Glomerular visceral epithelial cell (primary cell): ENCODE results near the gene ETNK2.

Source experiments
- DNase-seq: peaks from one replicate; pipeline ENCODE4 v3.0.0-alpha.2; 2016; ENCODE audit errors: extremely low spot score

The ETNK2 gene

GRCh38 chr1:204147406-204148383 lies 4.1 kb downstream of the ETNK2 start:
- DNase-seq: no peak

- no peak for DNase-seq
These were observed 4.9 kb downstream of the ETNK2 start for GRCh38 chr1:204146965-204147364.

GRCh38 chr1:204146309-204146708 lies 5.5 kb downstream of the ETNK2 start:
- DNase-seq: no peak

- no peak for DNase-seq
These were observed 6.8 kb downstream of the ETNK2 start for GRCh38 chr1:204145033-204145504.

- no peak for DNase-seq
These were observed 8.4 kb downstream of the ETNK2 start for GRCh38 chr1:204143276-204144041.

- DNase-seq: no peak
These were observed 9.5 kb downstream of the ETNK2 start for GRCh38 chr1:204142032-204142974.

GRCh38 chr1:204141131-204141530 lies 10.7 kb downstream of the ETNK2 start:
- no peak for DNase-seq

GRCh38 chr1:204139952-204140351 lies 11.9 kb downstream of the ETNK2 start:
- no peak for DNase-seq

GRCh38 chr1:204139088-204139487 lies 12.8 kb downstream of the ETNK2 start:
- no peak for DNase-seq

- no peak for DNase-seq
These were observed 15.0 kb downstream of the ETNK2 start for GRCh38 chr1:204136814-204137213.

GRCh38 chr1:204134103-204134502 lies 17.7 kb downstream of the ETNK2 start:
- no peak for DNase-seq

- DNase-seq: no peak
These were observed 19.1 kb downstream of the ETNK2 start for GRCh38 chr1:204132718-204133117.

- DNase-seq: no peak
These were observed 19.9 kb downstream of the ETNK2 start for GRCh38 chr1:204131978-204132377.

GRCh38 chr1:204130981-204131892 lies 20.6 kb downstream of the ETNK2 start:
- peak; percentile 87 for DNase-seq

GRCh38 chr1:204130178-204130577 lies 21.7 kb downstream of the ETNK2 start:
- peak; percentile 61 for DNase-seq

GRCh38 chr1:204128964-204129896 lies 22.6 kb downstream of the ETNK2 start:
- peak; percentile 73 for DNase-seq

- DNase-seq: no peak
These were observed 23.3 kb downstream of the ETNK2 start for GRCh38 chr1:204128464-204128963.

GRCh38 chr1:204127597-204128242 lies 24.1 kb downstream of the ETNK2 start:
- peak; percentile 81 for DNase-seq

- DNase-seq: no peak
These were observed 24.9 kb downstream of the ETNK2 start for GRCh38 chr1:204126956-204127355.
